GM15510 (cell line): Measurements from ENCODE around the gene TRIM7.

Source experiments
- POLR2A ChIP-seq: IDR thresholded peaks from 3 replicates; pipeline ENCODE4 v1.6.1; 2011; ENCODE audit warnings: borderline replicate concordance; ENCODE audit not compliant: insufficient read length; ENCODE audit errors: extremely low read depth

Gene TRIM7

DNA sequence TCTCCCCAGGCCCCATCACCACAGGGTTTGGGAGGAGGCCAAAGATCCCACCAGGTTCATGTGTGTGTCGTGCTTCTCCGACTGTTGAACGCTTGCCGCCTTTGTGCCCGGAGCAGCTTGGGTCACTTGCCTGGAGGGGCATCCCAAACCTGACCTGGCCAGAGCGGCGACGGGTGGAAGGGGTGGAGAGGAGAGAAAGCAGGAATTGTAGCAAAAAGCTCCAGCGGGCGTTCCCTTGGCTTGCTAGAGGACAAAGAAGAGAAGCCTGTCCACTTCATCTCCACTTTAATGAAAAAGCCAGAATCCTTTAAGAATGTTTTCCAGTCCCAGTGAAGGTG, 15.2 kb upstream of the TRIM7 start:
- TF ChIP-seq POLR2A = no peak

DNA sequence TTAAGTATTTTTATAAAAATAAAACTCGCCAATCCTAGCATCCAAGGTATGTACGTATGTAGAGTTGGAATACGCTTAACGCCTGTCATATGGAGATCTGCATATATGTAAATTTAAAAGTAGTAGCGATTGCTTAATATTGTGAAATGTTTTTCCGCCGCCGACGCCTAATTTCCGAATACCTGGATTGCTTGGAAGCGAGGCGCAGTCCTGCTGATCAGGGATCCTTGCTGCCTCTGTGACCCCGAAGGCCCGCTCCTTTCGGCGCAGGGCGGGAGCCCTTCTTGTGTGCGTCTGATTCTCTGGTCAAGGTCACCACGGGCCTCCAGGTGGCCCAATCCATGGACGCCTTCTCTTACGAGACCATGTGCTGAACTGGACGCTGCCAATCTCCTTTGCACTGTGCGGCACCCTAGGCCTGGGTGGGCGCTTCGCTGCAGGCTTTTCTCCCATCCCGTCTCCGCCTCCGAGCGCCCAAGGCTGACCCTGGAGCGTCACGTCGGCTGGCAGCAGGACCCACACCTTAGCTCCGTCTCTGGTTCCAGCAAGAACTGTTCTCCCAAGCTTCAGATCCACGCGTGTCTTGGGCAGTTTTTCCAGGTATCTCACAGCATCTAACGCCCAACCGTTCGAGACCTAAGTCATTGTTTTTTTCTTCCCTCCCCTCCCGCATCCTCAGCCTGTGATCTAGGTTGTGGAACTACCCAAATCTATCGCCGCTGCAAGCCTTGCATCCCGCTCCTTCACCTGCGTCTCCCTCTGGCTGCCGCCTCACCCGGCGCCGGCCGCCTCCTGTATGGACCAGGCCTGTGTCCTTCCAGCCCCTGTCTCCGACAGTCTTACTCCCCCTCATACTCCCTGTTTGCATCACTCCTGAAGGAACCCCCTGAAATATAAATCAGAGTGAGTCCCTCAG, 14.5 kb upstream of the TRIM7 start:
- TF ChIP-seq POLR2A = no peak

DNA sequence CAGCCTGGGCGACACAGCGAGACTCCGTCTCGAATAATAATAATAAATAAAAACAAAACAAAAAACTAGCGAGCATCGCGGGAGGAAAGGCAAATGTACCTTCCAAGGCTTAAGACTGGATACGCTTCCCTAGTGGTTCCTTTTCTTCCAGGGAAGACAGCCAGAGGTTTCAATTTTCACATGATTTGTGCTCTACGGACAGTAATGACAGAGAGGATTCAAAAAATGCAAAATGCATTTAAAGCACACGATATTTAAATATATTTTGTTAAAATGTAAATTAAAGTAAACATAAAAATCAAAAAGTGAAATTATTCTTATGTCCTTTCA, 13.8 kb upstream of the TRIM7 start:
- TF ChIP-seq POLR2A = no peak

DNA sequence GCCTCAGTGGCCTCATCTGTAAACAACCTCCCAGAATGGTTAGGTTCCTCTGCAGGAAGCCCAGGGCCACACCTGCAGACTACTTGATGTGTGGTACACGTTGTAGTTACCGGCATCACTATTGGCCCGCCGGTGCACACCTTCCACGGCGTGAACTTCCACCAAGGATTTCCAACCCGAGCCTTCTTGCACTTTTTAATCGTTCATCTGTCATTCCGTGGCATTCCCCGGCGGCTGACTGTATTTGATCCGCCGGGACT, 12.7 kb upstream of the TRIM7 start:
- no peak for TF ChIP-seq POLR2A

DNA sequence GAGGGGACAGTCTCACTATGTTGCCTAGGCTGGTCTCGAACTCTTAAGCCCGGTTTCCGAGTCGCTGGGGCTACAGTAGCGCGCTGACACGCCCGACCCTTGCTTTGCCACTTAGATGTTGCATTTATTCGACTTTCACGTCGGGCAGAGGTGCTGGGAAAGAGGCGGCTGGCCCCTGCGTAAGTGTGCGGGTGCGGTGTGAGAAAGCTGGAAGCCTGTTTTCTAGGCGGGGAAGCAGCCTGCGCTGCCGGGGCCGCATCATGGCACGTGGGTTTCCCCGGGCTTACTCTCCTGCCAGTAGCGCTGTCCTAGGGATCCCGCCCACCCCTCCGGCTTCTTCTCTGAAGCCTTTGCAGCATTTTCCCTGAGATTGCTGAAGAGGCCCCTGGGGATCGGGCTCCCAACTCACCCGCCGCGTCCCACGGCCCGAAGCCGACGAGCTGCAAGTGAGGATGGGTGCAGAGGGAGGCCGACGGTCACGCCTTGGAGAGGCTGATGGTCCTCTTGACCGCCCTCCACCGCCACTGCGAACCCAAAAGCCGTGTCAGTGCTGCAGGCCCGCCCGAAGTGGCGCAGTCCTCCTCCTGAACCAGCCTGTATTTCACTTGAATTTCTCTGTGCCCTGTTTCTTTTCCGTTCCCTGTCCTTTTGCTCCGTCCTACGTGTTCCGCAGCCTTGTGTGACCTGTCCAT, 12.3 kb upstream of the TRIM7 start:
- no peak for TF ChIP-seq POLR2A

DNA sequence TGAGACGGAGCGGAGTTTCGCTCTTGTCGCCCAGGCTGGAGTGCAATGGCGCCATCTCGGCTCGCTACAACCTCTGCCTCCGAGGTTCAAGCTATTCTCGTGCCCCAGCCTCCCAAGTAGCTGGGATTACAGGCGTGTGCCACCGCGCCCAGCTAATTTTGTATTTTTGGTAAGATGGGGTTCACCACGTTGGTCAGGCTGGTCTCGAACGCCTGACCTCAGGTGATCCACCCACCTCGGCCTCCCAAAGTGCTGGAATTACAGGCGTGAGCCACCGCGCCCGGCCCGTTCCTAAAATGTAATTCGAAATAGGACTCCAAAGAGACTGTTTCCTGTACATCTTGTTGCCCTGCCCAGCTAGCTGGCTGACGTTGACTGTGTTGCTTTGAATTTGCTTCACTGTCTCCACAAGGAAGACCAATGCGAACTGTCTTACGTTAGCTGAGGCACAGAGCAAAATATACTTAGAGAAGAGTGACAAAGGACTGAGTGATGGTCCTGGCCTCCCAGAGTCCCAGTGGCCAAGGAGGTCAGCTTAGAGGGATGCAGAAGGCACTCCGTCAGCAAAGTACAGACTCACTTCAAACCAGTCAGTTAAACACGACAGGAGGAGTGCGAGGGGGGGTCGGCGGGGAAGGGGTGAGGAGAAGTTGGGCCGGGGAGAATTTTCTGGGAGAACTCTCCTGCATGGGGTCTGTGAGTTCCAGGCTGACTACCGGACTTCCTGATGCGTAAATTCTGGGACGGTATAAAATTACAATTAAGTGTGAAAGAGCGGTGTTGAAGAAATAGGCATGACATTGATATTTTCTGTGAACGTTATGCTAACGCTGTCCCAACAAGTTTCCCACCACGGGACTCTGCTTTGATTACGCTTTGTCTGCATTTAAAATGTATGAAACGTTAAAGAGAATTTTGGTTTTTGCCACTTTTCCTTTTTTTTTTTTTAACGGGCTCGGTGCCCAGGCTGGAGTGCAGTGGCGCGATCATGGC, 11.3 kb upstream of the TRIM7 start:
- no peak for TF ChIP-seq POLR2A

DNA sequence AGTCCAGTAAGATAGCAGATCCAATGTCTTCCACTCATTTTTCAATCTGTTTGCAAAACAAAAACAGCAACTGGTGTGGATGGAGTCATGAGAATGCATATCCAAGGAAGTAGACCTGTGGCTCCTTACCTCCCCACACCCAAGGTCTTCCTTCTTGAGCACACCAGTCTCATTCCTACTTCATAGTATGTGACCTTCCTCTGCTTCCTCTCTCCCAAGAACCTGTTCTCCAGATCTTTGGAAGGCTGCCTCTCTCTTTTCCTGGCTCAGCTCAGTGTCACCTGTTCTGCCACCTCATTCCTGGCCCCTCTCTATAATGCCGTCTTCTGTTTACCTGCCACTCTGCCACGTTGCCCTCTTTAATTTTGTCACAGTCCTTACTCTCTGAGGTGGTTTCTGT, 7.9 kb upstream of the TRIM7 start:
- no peak for TF ChIP-seq POLR2A

DNA sequence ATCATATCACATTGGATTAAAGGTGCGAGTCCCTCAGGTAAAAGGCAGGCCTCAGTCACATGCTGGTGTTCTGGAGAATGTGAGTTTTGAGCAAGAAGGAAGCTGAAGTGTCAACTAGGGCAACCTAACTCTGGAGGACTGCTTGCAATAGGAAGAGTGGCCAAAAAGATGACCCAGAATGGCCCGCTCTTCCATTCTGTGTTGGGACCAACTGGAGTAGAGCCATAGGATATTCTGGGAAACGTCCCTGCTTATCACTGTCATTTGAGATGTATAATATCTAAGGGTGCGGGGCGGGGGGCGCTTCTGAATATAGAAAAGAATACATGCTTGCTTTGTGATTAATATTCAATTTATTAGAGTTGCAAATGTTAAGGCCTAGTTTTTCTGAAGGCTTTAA, 7.1 kb upstream of the TRIM7 start:
- no peak for TF ChIP-seq POLR2A

DNA sequence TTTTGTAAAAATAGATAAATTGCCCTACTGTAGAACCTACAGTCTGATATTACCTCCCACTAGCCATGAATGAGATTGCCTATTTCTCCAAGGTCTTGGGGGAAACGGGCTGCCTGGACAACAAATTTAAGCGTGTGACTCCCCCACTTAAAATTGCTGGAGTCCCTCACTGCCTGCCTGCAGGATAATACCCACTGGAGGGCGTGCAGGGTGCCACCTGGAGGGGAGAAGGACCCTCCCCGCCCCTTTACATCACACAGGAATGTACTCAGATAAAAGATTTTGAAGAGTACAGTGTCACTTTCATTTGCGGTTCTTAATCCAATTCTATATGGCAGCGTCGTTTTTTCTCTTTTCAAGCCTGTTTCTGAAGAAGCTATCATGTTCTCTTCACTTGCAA, 6.2 kb upstream of the TRIM7 start:
- TF ChIP-seq POLR2A = no peak

DNA sequence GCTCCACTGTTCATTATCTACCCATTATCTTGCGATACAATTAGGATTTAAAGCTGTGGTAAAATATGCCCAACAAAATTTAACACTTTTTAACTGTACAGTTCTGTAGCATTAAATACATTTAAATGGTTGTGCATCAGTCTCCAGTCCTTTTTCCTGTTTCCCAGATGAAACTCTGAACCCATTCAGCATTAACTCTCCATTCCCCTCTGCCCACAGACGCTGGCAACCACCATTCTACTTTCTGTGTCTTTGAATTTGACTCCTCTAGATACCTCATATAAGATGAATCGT, 2.9 kb upstream of the TRIM7 start:
- no peak for TF ChIP-seq POLR2A

DNA sequence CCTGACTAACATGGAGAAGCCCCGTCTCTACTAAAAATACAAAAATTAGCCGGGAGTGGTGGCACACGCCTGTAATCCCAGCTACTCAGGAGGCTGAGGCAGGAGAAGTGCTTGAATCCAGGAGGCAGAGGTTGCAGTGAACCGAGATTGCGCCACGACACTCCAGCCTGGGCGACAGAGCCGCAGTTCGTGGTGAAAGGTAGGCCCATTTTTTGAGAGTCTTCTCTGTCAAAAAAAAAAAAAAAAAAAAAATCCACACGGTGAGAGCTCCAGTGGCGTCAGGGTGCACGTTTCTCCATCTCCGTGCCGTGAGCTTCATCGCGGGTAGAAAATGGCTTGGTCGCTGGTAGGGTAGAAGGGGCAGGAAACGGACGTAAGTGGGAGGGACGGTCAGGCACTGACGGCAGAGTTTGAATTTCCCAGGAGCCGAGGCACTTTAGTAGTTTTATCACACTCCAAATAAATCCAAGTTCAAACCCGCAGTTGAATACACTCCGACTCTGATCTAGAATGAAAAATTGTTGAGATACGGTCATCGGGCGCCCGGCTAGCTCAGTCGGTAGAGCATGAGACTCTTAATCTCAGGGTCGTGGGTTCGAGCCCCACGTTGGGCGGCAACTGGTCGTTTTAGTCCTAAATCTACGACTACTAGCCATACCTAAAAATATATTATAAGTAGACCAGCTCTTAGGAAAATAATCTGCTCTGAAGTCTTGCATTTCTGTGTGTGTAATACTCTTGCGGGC, 2.4 kb upstream of the TRIM7 start:
- no peak for TF ChIP-seq POLR2A

DNA sequence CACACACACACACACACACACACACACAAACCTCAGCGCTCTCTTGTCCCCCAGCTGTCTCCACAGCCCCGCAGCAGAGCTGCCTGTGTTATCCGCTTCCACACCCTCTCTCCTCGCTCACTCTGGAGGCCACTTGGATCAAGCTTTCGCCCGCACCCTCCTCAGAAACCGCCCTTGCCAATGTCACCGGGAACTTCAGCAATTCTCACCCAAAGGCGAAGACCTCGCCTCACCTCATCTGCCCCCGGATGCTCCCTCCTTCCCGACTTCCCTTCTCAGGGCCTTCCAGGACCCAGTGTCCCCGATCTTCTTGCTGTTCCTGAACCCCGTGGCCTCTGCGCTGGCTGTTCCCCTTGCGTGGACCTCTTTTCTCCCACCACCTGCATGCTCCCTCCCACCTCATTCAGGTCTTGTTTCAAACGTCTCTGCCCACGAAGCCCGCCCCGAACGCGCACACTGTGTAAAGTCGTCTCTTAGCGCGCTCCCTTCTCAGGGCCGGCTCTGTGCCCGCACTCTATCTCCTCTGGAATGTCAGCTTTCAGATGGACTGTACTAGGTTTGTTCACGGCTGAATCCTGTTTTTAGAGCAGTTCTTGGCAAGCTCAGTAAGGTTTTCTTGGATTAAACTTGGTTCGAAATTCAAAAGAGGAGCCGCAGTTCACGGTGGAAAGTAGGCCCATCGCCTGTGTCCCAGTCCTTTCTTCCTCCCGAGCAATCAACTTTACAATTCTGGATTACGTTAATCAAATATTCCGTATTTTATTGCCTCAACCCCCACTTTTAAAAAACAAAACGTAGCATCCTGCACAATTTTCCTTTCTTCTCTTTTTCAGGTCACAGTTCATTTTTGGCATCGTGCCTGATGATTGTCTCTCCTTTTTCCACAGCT, 1.0 kb upstream of the TRIM7 start:
- no peak for TF ChIP-seq POLR2A

DNA sequence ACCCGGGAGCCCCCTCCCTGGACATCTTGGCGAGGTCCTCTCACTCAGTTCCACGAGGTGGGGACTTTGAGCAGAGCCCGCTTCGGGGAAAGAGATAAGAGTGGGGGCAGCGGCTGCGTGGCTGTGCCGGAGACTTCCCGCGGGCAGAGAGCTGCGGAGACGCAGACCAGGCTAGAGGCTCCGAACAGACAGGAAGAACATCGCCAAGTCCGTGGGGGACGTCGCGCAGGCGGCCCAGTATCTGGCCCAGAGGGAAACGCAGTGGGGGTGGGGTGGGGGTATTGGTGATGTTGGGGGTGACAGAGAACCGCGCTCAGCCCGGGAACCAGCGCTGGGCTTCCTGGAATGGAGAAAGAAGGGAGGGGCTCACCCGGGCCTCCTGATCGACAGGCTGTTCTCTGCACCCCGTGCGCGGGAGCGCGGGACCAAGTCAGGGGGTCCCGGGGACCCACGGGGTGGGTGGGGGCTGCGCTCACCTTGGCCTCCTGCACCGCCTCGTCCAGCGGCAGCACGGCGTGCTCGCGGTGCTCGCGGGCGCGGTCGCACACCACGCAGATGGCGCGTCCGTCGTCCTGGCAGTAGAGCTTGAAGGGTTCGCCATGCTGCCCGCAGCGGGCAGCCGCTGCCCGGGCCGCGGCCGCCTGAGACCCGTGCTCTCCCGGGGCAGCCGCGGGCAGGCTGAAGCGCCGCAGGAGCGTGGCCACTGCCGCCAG, 727 bp downstream of the TRIM7 start:
- no peak for TF ChIP-seq POLR2A
